ENCODE results near the gene PTPRT. TPM values are rescaled to one million over a fixed set of nuclear protein-coding genes. Genes with fewer than 3 reads are reported as not detected.

PTPRT gene
- total and polyA plus RNA-seq, 2 donors (not counting 1 experiment from before 2014, with no cell fraction given): not detected

DNA sequence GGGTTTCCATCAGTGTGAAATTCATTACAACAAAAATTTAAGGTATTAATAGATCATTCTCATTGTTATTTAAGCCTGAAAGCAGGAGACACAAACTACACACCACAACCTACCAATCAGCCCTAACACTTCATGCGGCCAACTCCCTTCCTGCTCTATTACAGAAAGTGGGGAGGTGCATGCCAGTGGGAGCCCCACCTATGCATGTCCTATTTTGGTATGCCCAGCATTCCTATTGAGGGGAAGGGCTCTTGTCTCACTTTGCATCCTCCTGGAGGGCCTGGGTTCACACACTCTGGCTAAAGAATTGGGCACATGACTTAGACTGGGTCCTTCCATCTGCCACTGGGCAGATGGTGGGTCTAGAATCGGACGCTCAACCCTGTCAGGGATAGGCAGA, 450.0 kb downstream of the PTPRT start:
- Histone ChIP-seq H3K4me3 (replicated peaks in 1 of 4; ENCODE audit: control extremely low read depth in 1 of 4, insufficient read depth in 1 of 4, low read depth in 3 of 4, low read length in 4 of 4) (no peak overlapping the region), H3K9me3 (ENCODE audit: control insufficient read depth, insufficient read depth, low read depth, low read length) (no peaks in the 10 kb centered on the region), H3K9ac (ENCODE audit: insufficient read depth, low read length) (no peak overlapping the region), H3K4me1 (ENCODE audit: control insufficient read depth, extremely low read depth, insufficient read depth, low read length) (no peaks in the 10 kb centered on the region), H4K20me1 (ENCODE audit: control insufficient read depth, extremely low read depth, insufficient read depth, low read length) (no peaks in the 10 kb centered on the region), H3K4me2 (ENCODE audit: extremely low read depth, insufficient read depth, low read length) (no peak overlapping the region), H3K27me3 (ENCODE audit: control insufficient read depth, insufficient read depth, low read length) (no peaks in the 10 kb centered on the region), H3K27ac (ENCODE audit: insufficient read depth, low read length) (no peak overlapping the region), H3K36me3 (ENCODE audit: control insufficient read depth, insufficient read depth, low read length) (no peaks in the 10 kb centered on the region), H2AFZ (ENCODE audit: low read length) (no peak overlapping the region), H3K79me2 (ENCODE audit: control insufficient read depth, insufficient read depth, low read length) (no peaks in the 10 kb centered on the region)
- no peak for DNase-seq (ENCODE audit: low read depth in 2 of 2)
- no peak for TF ChIP-seq EZH2 (IDR thresholded peaks at IDR 0.05; ENCODE audit: low read length, missing control alignments)
- TF ChIP-seq, protein P1, sequence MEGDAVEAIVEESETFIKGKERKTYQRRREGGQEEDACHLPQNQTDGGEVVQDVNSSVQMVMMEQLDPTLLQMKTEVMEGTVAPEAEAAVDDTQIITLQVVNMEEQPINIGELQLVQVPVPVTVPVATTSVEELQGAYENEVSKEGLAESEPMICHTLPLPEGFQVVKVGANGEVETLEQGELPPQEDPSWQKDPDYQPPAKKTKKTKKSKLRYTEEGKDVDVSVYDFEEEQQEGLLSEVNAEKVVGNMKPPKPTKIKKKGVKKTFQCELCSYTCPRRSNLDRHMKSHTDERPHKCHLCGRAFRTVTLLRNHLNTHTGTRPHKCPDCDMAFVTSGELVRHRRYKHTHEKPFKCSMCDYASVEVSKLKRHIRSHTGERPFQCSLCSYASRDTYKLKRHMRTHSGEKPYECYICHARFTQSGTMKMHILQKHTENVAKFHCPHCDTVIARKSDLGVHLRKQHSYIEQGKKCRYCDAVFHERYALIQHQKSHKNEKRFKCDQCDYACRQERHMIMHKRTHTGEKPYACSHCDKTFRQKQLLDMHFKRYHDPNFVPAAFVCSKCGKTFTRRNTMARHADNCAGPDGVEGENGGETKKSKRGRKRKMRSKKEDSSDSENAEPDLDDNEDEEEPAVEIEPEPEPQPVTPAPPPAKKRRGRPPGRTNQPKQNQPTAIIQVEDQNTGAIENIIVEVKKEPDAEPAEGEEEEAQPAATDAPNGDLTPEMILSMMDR (conservative IDR thresholded peaks at IDR 0.05 in 1 of 2, IDR thresholded peaks at IDR 0.05 in 1 of 2; ENCODE audit: low read depth in 1 of 2, low read length in 2 of 2): no peak

DNA sequence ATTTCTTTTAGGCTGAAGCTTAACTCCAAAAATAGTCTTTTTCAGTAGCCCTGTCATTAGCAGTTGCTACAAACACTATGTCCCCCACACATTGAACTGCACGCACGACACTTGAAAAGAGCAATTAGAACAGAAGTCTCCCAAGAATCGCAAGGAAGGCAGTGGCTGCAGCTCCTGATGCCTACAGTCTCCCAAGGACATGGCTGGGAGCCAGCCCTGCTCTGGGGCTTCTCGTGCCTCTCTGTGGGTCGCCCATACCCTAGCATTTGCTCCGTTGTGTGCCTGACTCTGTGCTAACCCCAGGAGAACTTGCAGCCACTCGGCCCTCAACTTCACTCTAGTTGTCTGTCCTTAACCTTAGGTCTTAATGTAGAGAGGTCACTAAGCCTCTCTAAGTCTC, 454.2 kb downstream of the PTPRT start:
- Histone ChIP-seq H3K9me3 (ENCODE audit: control insufficient read depth, insufficient read depth, low read depth, low read length) (no peaks in the 10 kb centered on the region), H2AFZ (ENCODE audit: low read length) (no peak overlapping the region), H3K4me3 (replicated peaks in 1 of 4; ENCODE audit: control extremely low read depth in 1 of 4, insufficient read depth in 1 of 4, low read depth in 3 of 4, low read length in 4 of 4) (no peak overlapping the region), H3K36me3 (ENCODE audit: control insufficient read depth, insufficient read depth, low read length) (no peaks in the 10 kb centered on the region), H3K27ac (ENCODE audit: insufficient read depth, low read length) (no peak overlapping the region), H3K27me3 (ENCODE audit: control insufficient read depth, insufficient read depth, low read length) (no peaks in the 10 kb centered on the region), H3K4me2 (ENCODE audit: extremely low read depth, insufficient read depth, low read length) (no peak overlapping the region), H3K4me1 (ENCODE audit: control insufficient read depth, extremely low read depth, insufficient read depth, low read length) (no peaks in the 10 kb centered on the region), H3K79me2 (ENCODE audit: control insufficient read depth, insufficient read depth, low read length) (no peaks in the 10 kb centered on the region), H3K9ac (ENCODE audit: insufficient read depth, low read length) (no peak overlapping the region), H4K20me1 (ENCODE audit: control insufficient read depth, extremely low read depth, insufficient read depth, low read length) (no peaks in the 10 kb centered on the region)
- TF ChIP-seq, protein P1 (conservative IDR thresholded peaks at IDR 0.05 in 1 of 2, IDR thresholded peaks at IDR 0.05 in 1 of 2; ENCODE audit: low read depth in 1 of 2, low read length in 2 of 2): no peak
- no peak for TF ChIP-seq EZH2 (IDR thresholded peaks at IDR 0.05; ENCODE audit: low read length, missing control alignments)
- no peak for DNase-seq (ENCODE audit: low read depth in 2 of 2)

DNA sequence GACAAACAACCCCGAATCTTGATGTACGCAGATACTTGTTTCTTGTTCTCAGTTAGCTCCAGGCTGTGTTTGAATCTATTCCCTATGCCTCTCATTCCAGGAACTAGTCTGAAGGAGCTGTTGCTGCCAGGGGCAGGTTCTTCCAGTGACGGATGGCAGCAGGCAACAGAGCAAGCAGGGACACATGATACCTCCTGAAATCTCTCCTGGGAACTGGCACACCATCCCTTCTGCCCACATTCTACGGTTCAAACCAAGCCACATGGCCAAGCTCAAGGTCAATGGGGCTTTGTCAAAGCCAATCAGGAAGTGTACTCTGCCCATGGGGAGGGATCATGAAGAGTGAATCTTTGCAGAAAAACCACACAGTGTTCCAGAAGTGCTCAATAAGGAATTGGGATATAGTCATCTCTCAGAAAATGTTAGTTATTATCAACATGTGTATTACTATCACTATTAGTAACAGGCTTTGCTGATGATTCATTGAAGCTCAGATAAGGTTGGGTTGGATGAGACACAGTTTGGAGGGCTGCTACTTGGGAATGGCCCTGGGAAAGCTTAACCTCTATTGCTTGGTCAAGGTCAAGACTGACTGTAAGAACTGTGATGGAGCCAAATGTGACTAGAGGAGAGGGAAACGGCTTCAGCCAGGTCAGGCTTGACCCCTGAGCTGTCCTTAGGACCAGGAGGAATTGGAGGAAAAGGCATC, 454.9 kb downstream of the PTPRT start:
- no peaks in the 10 kb centered on the region for H3K79me2 ChIP-seq (ENCODE audit: control insufficient read depth, insufficient read depth, low read length)
- H3K27me3 ChIP-seq (ENCODE audit: control insufficient read depth, insufficient read depth, low read length): no peaks in the 10 kb centered on the region

More for the DNA sequence above, 454.9 kb downstream of the PTPRT start:
- no peak overlapping the region for H3K9ac ChIP-seq (ENCODE audit: insufficient read depth, low read length)
- no peak overlapping the region for H3K4me2 ChIP-seq (ENCODE audit: extremely low read depth, insufficient read depth, low read length)
- no peaks in the 10 kb centered on the region for H3K36me3 ChIP-seq (ENCODE audit: control insufficient read depth, insufficient read depth, low read length)
- no peaks in the 10 kb centered on the region for H3K9me3 ChIP-seq (ENCODE audit: control insufficient read depth, insufficient read depth, low read depth, low read length)
- DNase-seq (ENCODE audit: low read depth in 2 of 2): no peak
- no peak overlapping the region for H2AFZ ChIP-seq (ENCODE audit: low read length)
- no peak for TF ChIP-seq EZH2 (IDR thresholded peaks at IDR 0.05; ENCODE audit: low read length, missing control alignments)
- TF ChIP-seq, protein P1 (conservative IDR thresholded peaks at IDR 0.05 in 1 of 2, IDR thresholded peaks at IDR 0.05 in 1 of 2; ENCODE audit: low read depth in 1 of 2, low read length in 2 of 2): no peak
- no peaks in the 10 kb centered on the region for H4K20me1 ChIP-seq (ENCODE audit: control insufficient read depth, extremely low read depth, insufficient read depth, low read length)
- no peak overlapping the region for H3K27ac ChIP-seq (ENCODE audit: insufficient read depth, low read length)
- no peaks in the 10 kb centered on the region for H3K4me1 ChIP-seq (ENCODE audit: control insufficient read depth, extremely low read depth, insufficient read depth, low read length)
- H3K4me3 ChIP-seq (replicated peaks in 1 of 4; ENCODE audit: control extremely low read depth in 1 of 4, insufficient read depth in 1 of 4, low read depth in 3 of 4, low read length in 4 of 4): no peak overlapping the region
